Raji (cell line): Measurements from ENCODE around the gene B9D1.

Experiments used
- POLR2A ChIP-seq: IDR thresholded peaks from 2 replicates; pipeline ENCODE4 v1.6.1; 2011; ENCODE audit warnings: low read depth, low read length, control low read depth; ENCODE audit not compliant: insufficient read depth

B9D1 gene

GRCh38 chr17:19304751-19305150 is 57.8 kb downstream of the B9D1 start:
- TF ChIP-seq POLR2A: no peak

GRCh38 chr17:19304209-19304608 is 58.3 kb downstream of the B9D1 start:
- TF ChIP-seq POLR2A: no peak

- TF ChIP-seq POLR2A: no peak
These were observed 59.2 kb downstream of the B9D1 start for GRCh38 chr17:19303367-19303776.

- no peak for TF ChIP-seq POLR2A
These were observed 59.7 kb downstream of the B9D1 start for GRCh38 chr17:19302791-19303331.

- TF ChIP-seq POLR2A: no peak
These were observed 60.5 kb downstream of the B9D1 start for GRCh38 chr17:19301973-19302372.

GRCh38 chr17:19301274-19301951 is 61.1 kb downstream of the B9D1 start:
- TF ChIP-seq POLR2A: no peak

GRCh38 chr17:19299866-19300265 is 62.7 kb downstream of the B9D1 start:
- no peak for TF ChIP-seq POLR2A

GRCh38 chr17:19299214-19299747 is 63.2 kb downstream of the B9D1 start:
- no peak for TF ChIP-seq POLR2A

GRCh38 chr17:19298569-19299213 is 63.8 kb downstream of the B9D1 start:
- no peak for TF ChIP-seq POLR2A

- TF ChIP-seq POLR2A: no peak
These were observed 65.4 kb downstream of the B9D1 start for GRCh38 chr17:19296786-19297778.

GRCh38 chr17:19295473-19296135 is 66.9 kb downstream of the B9D1 start:
- TF ChIP-seq POLR2A: no peak

GRCh38 chr17:19294443-19294842 is 68.1 kb downstream of the B9D1 start:
- no peak for TF ChIP-seq POLR2A
